Trophoblast cell (in vitro differentiated cells and primary cell): ENCODE measurements around the gene ELOVL7.
"Not testable (repeated sequence)": the region's sequence is repeated elsewhere in the genome, so short reads cannot be mapped to it uniquely, and the experiment has no call there.

Experiments used
- DNase-seq, 2 donors: peaks; one replicate each; pipeline ENCODE4 v3.0.0-alpha.2; 2016
- H2AFZ ChIP-seq: 2 replicates; pipeline ENCODE4 v1.6.1; 2013; ENCODE audit warnings: low read length, moderate library complexity, mild to moderate bottlenecking; ENCODE audit not compliant: insufficient read depth, poor library complexity
- H2AK5ac ChIP-seq: 2 replicates; pipeline ENCODE4 v1.6.1; 2013; ENCODE audit warnings: mild to moderate bottlenecking, low read length
- H2BK120ac ChIP-seq: 2 replicates; pipeline ENCODE4 v1.6.1; 2013; ENCODE audit warnings: low read length, mild to moderate bottlenecking, moderate library complexity; ENCODE audit not compliant: insufficient read depth, poor library complexity
- H2BK12ac ChIP-seq: 2 replicates; pipeline ENCODE4 v1.6.1; 2013; ENCODE audit warnings: mild to moderate bottlenecking, low read length, moderate library complexity
- H2BK5ac ChIP-seq: 2 replicates; pipeline ENCODE4 v1.6.1; 2013; ENCODE audit warnings: low read length, low read depth, moderate library complexity, mild to moderate bottlenecking; ENCODE audit not compliant: poor library complexity
- H3K14ac ChIP-seq: 2 replicates; pipeline ENCODE4 v1.6.1; 2013; ENCODE audit warnings: mild to moderate bottlenecking, low read length
- H3K18ac ChIP-seq: 2 replicates; pipeline ENCODE4 v1.6.1; 2013; ENCODE audit warnings: mild to moderate bottlenecking, low read length
- H3K23ac ChIP-seq: 2 replicates; pipeline ENCODE4 v1.6.1; 2013; ENCODE audit warnings: low read length
- H3K27ac ChIP-seq: 2 replicates; pipeline ENCODE4 v1.5.1; 2013; ENCODE audit warnings: low read depth, mild to moderate bottlenecking, inconsistent platforms, low read length, moderate library complexity
- H3K27me3 ChIP-seq: 2 replicates; pipeline ENCODE4 v1.6.1; 2013; ENCODE audit warnings: inconsistent platforms, mild to moderate bottlenecking, low read length, moderate library complexity; ENCODE audit not compliant: insufficient read depth
- H3K36me3 ChIP-seq, 2 experiments: 1 replicate in 1 of 2; 2 replicates in 1 of 2; pipeline ENCODE4 v1.6.1; 2013; ENCODE audit warnings: low read length in 2 of 2, mild to moderate bottlenecking in 2 of 2, moderate library complexity in 1 of 2; ENCODE audit not compliant: insufficient read depth in 2 of 2, control insufficient read depth in 1 of 2
- H3K4ac ChIP-seq: 2 replicates; pipeline ENCODE4 v1.6.1; 2013; ENCODE audit warnings: low read depth, mild to moderate bottlenecking, low read length, moderate library complexity
- H3K4me1 ChIP-seq, 2 experiments: 1 replicate in 1 of 2; 2 replicates in 1 of 2; pipeline ENCODE4 v1.6.1; 2013; ENCODE audit warnings: low read length in 2 of 2, mild to moderate bottlenecking in 2 of 2, moderate library complexity in 1 of 2; ENCODE audit not compliant: insufficient read depth in 2 of 2, control insufficient read depth in 1 of 2
- H3K4me2 ChIP-seq: 2 replicates; pipeline ENCODE4 v1.6.1; 2013; ENCODE audit warnings: inconsistent platforms, mild to moderate bottlenecking, low read length, moderate library complexity
- H3K4me3 ChIP-seq: 2 replicates; pipeline ENCODE4 v1.5.1; 2013; ENCODE audit warnings: mild to moderate bottlenecking, low read depth, low read length, inconsistent platforms
- H3K79me1 ChIP-seq: one replicate; pipeline ENCODE4 v1.6.1; 2013; ENCODE audit warnings: low read length
- H3K79me2 ChIP-seq: 2 replicates; pipeline ENCODE4 v1.6.1; 2013; ENCODE audit warnings: low read length, mild to moderate bottlenecking; ENCODE audit not compliant: control insufficient read depth, insufficient read depth, poor library complexity
- H3K9ac ChIP-seq: 2 replicates; pipeline ENCODE4 v1.6.1; 2013; ENCODE audit warnings: mild to moderate bottlenecking, low read length
- H3K9me3 ChIP-seq: 2 replicates; pipeline ENCODE4 v1.6.1; 2013; ENCODE audit warnings: low read depth, mild to moderate bottlenecking, control low read depth, inconsistent platforms, low read length; ENCODE audit not compliant: insufficient read depth
- H4K12ac ChIP-seq: 2 replicates; pipeline ENCODE4 v1.6.1; 2013; ENCODE audit warnings: low read depth, mild to moderate bottlenecking, low read length, moderate library complexity
- H4K8ac ChIP-seq: 2 replicates; pipeline ENCODE4 v1.6.1; 2013; ENCODE audit warnings: low read depth, mild to moderate bottlenecking, low read length, moderate library complexity
- H4K91ac ChIP-seq: one replicate; pipeline ENCODE4 v1.6.1; 2013; ENCODE audit warnings: low read depth, mild to moderate bottlenecking, low read length, moderate library complexity
- WGBS: extraction: QIAGEN DNeasy Blood & Tissue Kit; methylation state at CpG from one replicate; pipeline ENCODE4 v1.1.7; 2013; ENCODE audit warnings: missing lambda C conversion rate; ENCODE audit not compliant: insufficient read length, insufficient coverage; ENCODE audit errors: extremely low coverage; 5-methylcytosine and 5-hydroxymethylcytosine counted together

ELOVL7 gene

DNA sequence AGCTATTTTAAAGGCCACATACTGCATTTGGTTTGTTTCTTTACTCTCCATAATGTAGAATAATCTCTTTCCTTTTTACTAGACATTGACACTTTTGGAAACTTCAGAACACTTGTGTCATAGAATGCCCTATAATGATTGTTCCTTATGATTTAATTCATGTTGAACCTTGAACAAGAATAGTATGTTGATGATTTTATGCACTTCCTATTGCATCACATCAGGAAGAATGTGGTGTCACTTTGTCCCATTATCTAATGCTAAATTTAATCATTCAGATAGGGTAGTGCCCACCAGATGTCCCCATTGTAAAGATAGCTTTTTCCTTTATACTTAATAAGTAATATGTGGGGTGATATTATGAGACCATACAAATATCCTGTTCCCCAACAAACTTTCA lies 124.7 kb downstream of the ELOVL7 start:
- Histone ChIP-seq H3K14ac (no peak overlapping the region), H2AK5ac (no peak overlapping the region), H3K36me3 (no peaks in the 10 kb centered on the region), H4K91ac (no peak overlapping the region), H3K9me3 (no peaks in the 10 kb centered on the region), H2AFZ (no peak overlapping the region), H3K79me2 (no peaks in the 10 kb centered on the region), H3K27me3 (no peaks in the 10 kb centered on the region), H3K9ac (no peak overlapping the region), H3K23ac (no peak overlapping the region), H2BK120ac (no peak overlapping the region), H3K4ac (no peak overlapping the region), H2BK5ac (no peak overlapping the region), H3K4me2 (no peak overlapping the region), H4K8ac (no peak overlapping the region), H3K4me3 (no peak overlapping the region), H3K79me1 (no peaks in the 10 kb centered on the region), H2BK12ac (no peak overlapping the region), H3K4me1 (no peaks in the 10 kb centered on the region), H3K18ac (no peak overlapping the region), H4K12ac (no peak overlapping the region), H3K27ac (no peak overlapping the region)
- no peak for DNase-seq

GRCh38 chr5:60718166-60718892 lies 125.7 kb downstream of the ELOVL7 start:
- Histone ChIP-seq H2BK12ac (no peak overlapping the region), H3K79me1 (no peaks in the 10 kb centered on the region), H2AFZ (no peak overlapping the region), H3K4ac (no peak overlapping the region), H3K23ac (no peak overlapping the region), H3K9ac (no peak overlapping the region), H4K8ac (no peak overlapping the region), H3K36me3 (no peaks in the 10 kb centered on the region), H4K91ac (no peak overlapping the region), H2AK5ac (no peak overlapping the region), H2BK120ac (no peak overlapping the region), H2BK5ac (no peak overlapping the region), H3K18ac (no peak overlapping the region), H3K4me1 (no peaks in the 10 kb centered on the region), H3K27me3 (no peaks in the 10 kb centered on the region), H3K27ac (no peak overlapping the region), H3K14ac (no peak overlapping the region), H3K9me3 (no peaks in the 10 kb centered on the region), H4K12ac (no peak overlapping the region), H3K4me3 (no peak overlapping the region), H3K4me2 (no peak overlapping the region), H3K79me2 (no peaks in the 10 kb centered on the region)
- no CpG with 5 or more reads among the region's 3 CpGs for WGBS
- DNase-seq = no peak

DNA sequence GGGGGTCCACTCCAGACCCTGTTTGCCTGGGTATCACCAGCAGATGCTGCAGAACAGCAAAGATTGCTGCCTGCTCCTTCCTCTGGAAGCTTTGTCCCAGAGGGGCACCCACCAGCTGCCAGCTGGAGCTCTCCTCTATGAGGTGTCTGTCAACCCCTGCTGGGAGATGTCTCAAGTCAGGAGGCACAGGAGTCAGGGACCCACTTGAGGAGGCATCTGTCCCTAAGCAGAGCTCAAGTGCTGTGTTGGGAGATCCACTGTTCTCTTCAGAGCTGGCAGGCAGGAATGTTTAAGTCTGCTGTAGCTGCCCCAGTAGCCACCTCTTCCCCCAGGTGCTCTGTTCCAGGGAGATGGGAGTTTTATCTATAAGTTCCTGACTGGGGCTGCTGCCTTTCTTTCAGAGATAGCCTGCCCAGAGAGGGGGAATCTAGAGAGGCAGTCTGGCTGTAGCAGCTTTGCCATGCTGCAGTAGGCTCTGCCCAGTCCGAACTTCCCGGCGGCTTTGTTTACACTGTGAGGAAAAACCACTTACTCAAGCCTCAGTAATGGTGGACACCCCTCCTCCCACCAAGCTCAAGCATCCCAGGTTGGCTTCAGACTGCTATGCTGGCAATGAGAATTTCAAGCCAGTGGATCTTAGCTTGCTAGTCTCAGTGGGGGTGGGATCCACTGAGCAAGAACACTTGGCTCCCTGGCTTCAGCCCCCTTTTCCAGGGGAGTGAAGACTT lies 128.7 kb downstream of the ELOVL7 start:
- not testable (repeated sequence) for H3K9me3 ChIP-seq, H4K12ac ChIP-seq, H3K79me1 ChIP-seq, H3K4me2 ChIP-seq, H3K27me3 ChIP-seq, H2BK12ac ChIP-seq, H2BK5ac ChIP-seq, H3K14ac ChIP-seq, H2BK120ac ChIP-seq, H3K79me2 ChIP-seq, H3K23ac ChIP-seq, H3K18ac ChIP-seq, H3K27ac ChIP-seq, H4K91ac ChIP-seq, H2AK5ac ChIP-seq, H2AFZ ChIP-seq, H3K4me3 ChIP-seq, H3K9ac ChIP-seq, H3K4ac ChIP-seq, H3K36me3 ChIP-seq, H3K4me1 ChIP-seq, H4K8ac ChIP-seq, DNase-seq
- no CpG with 5 or more reads among the region's 3 CpGs for WGBS

DNA sequence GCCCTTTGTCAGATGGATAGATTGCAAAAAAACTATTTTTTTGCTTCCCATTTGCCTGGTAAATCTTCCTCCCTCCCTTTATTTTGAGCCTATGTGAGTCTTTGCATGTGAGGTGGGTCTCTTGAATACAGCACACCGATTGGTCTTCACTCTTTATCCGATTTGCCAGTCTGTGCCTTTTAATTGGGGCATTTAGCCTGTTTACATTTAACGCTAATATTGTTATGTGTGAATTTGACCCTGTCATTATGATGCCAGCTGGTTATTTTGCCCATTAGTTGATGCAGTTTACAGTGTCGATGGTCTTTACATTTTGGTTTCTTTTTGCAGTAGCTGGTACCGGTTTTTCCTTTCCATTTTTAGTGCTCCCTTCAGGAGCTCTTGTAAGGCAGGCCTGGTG lies 131.1 kb downstream of the ELOVL7 start:
- Histone ChIP-seq H2AK5ac (no peak overlapping the region), H3K27ac (no peak overlapping the region), H2BK5ac (no peak overlapping the region), H3K4ac (no peak overlapping the region), H3K4me2 (no peak overlapping the region), H4K8ac (no peak overlapping the region), H2BK120ac (no peak overlapping the region), H3K18ac (no peak overlapping the region), H3K14ac (no peak overlapping the region), H3K79me1 (no peaks in the 10 kb centered on the region), H3K9ac (no peak overlapping the region), H3K4me1 (no peaks in the 10 kb centered on the region), H2BK12ac (no peak overlapping the region), H3K27me3 (no peaks in the 10 kb centered on the region), H3K9me3 (no peaks in the 10 kb centered on the region), H2AFZ (no peak overlapping the region), H4K91ac (no peak overlapping the region), H3K79me2 (no peaks in the 10 kb centered on the region), H4K12ac (no peak overlapping the region), H3K23ac (no peak overlapping the region), H3K4me3 (no peak overlapping the region), H3K36me3 (no peaks in the 10 kb centered on the region)
- no CpG with 5 or more reads among the region's 5 CpGs for WGBS
- DNase-seq = no peak
